Endodermal cell (in vitro differentiated cells): ENCODE results near the gene ORM1. TPM values are rescaled to one million over a fixed set of nuclear protein-coding genes. Genes with fewer than 3 reads are reported as not detected.

Experiments used
- DNase-seq: peaks from one replicate; pipeline ENCODE4 v3.0.0-alpha.2; 2017
- H3K27ac ChIP-seq: 2 replicates; pipeline ENCODE4 v1.5.1; 2013; ENCODE audit warnings: mild to moderate bottlenecking, low read depth, low read length, moderate library complexity
- H3K27me3 ChIP-seq: 2 replicates; pipeline ENCODE4 v1.6.1; 2013; ENCODE audit warnings: mild to moderate bottlenecking, low read length, moderate library complexity; ENCODE audit not compliant: insufficient read depth, control insufficient read depth, poor library complexity, severe bottlenecking
- H3K36me3 ChIP-seq: 2 replicates; pipeline ENCODE4 v1.7.0; 2013; ENCODE audit warnings: mild to moderate bottlenecking, low read length, moderate library complexity; ENCODE audit not compliant: control insufficient read depth, insufficient read depth
- H3K4me1 ChIP-seq: one replicate; pipeline ENCODE4 v1.7.0; 2013; ENCODE audit warnings: low read length; ENCODE audit not compliant: control insufficient read depth, insufficient read depth
- H3K4me3 ChIP-seq: 2 replicates; pipeline ENCODE4 v1.5.1; 2013; ENCODE audit warnings: mild to moderate bottlenecking, low read length, moderate library complexity
- H3K9ac ChIP-seq: 2 replicates; pipeline ENCODE4 v1.6.1; 2013; ENCODE audit warnings: mild to moderate bottlenecking, low read length, moderate library complexity; ENCODE audit not compliant: poor library complexity, severe bottlenecking; ENCODE audit errors: extremely low read depth
- H3K9me3 ChIP-seq: 2 replicates; pipeline ENCODE4 v1.6.1; 2013; ENCODE audit warnings: mild to moderate bottlenecking, low read length, moderate library complexity; ENCODE audit not compliant: control insufficient read depth
- H3K27ac Mint-ChIP-seq: 2 replicates; pipeline ENCODE4 v1.8.0; 2020; ENCODE audit warnings: mixed read lengths
- H3K27me3 Mint-ChIP-seq: 2 replicates; pipeline ENCODE4 v1.8.0; 2021; ENCODE audit warnings: mild to moderate bottlenecking, mixed read lengths; ENCODE audit not compliant: insufficient read depth
- H3K36me3 Mint-ChIP-seq: 2 replicates; pipeline ENCODE4 v1.8.0; 2020; ENCODE audit warnings: low read depth, mixed read lengths
- H3K4me1 Mint-ChIP-seq: 2 replicates; pipeline ENCODE4 v1.8.0; 2020; ENCODE audit warnings: mixed read lengths
- H3K4me3 Mint-ChIP-seq: 2 replicates; pipeline ENCODE4 v1.8.0; 2020; ENCODE audit warnings: mild to moderate bottlenecking, moderate library complexity, mixed read lengths
- H3K9me3 Mint-ChIP-seq: 2 replicates; pipeline ENCODE4 v1.8.0; 2020; ENCODE audit warnings: mild to moderate bottlenecking, mixed read lengths
- WGBS, 2 experiments: methylation state at CpG; one replicate each; pipeline versions ENCODE4 v1.1.5 to v1.1.7; 2013; ENCODE audit warnings: missing lambda C conversion rate in 2 of 2, mixed read lengths in 1 of 2; ENCODE audit not compliant: insufficient coverage in 1 of 2, insufficient read length in 1 of 2; 5-methylcytosine and 5-hydroxymethylcytosine counted together
- total RNA-seq, 2 donors: library from RNA; stranded (reverse); fragmentation: NEBNext Ultra II Directional in 1 of 2; extraction: Animal tissue kit (Norgen Biotek cat#: 25700) in 1 of 2; gene quantifications; 2 replicates in 1 of 2; 3 replicates in 1 of 2; pipeline ENCODE4 v1.2.1, GENCODE V29; 2021
- TF ChIP-seq, protein P1 (sequence below): fragments of 200-600 bp; sonication (generic); conservative IDR thresholded peaks from 2 replicates; pipeline ENCODE4 v1.5.0; 2021; ENCODE audit warnings: antibody characterized with exemption, mild to moderate bottlenecking

ORM1 gene
- total RNA-seq, 2 donors from 2014 or later = 0.59 TPM; not detected in 1

DNA sequence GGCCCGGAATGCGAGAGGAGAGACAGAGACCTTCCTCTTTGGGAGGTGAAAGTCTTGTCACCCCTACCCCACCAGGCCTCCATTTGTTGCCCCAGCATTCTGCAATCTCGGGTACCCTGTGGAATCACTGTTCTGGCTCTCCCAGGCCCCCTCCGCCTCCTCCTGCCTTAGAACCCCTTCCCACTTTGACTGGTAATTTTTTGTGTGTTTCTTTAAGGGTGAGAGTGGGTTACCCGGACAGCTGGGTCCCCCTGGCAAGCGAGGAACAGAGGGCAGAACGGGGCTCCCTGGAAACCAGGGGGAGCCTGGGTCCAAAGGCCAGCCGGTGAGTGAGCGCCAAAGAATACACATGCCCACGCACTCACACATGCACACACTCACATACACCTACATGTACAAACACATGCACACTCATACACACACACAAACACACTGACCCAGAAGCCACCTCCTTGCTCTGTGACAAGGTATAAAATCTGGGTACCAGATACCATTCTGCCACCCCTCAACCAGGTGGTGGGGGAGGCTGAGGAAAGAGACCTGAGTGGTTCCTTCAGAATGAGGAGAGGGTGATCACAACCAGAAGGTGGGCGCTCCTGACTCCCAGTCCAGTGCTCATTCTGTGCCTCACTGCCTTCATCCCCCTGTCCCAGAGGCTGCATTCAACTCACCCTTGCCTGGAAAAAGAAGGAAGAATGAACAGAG is 30.9 kb upstream of the ORM1 start:
- TF ChIP-seq, protein P1, sequence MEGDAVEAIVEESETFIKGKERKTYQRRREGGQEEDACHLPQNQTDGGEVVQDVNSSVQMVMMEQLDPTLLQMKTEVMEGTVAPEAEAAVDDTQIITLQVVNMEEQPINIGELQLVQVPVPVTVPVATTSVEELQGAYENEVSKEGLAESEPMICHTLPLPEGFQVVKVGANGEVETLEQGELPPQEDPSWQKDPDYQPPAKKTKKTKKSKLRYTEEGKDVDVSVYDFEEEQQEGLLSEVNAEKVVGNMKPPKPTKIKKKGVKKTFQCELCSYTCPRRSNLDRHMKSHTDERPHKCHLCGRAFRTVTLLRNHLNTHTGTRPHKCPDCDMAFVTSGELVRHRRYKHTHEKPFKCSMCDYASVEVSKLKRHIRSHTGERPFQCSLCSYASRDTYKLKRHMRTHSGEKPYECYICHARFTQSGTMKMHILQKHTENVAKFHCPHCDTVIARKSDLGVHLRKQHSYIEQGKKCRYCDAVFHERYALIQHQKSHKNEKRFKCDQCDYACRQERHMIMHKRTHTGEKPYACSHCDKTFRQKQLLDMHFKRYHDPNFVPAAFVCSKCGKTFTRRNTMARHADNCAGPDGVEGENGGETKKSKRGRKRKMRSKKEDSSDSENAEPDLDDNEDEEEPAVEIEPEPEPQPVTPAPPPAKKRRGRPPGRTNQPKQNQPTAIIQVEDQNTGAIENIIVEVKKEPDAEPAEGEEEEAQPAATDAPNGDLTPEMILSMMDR = no peak
- Histone ChIP-seq H3K9ac (no peak overlapping the region), H3K36me3 (peaks cover 52% of the 10 kb centered on the region), H3K4me1 (no peaks in the 10 kb centered on the region), H3K27me3 (no peaks in the 10 kb centered on the region), H3K9me3 (peaks cover 35% of the 10 kb centered on the region), H3K27ac (no peak overlapping the region), H3K4me3 (no peak overlapping the region)
- Mint-ChIP-seq H3K4me3 (no peak overlapping the region), H3K36me3 (peaks cover 48% of the 10 kb centered on the region), H3K27ac (no peak overlapping the region), H3K9me3 (peaks cover 23% of the 10 kb centered on the region), H3K4me1 (no peaks in the 10 kb centered on the region), H3K27me3 (no peaks in the 10 kb centered on the region)
- DNase-seq = no peak
- WGBS, 2 experiments = 93 to 100% methylated on average over 1 to 11 of the region's 11 CpGs

DNA sequence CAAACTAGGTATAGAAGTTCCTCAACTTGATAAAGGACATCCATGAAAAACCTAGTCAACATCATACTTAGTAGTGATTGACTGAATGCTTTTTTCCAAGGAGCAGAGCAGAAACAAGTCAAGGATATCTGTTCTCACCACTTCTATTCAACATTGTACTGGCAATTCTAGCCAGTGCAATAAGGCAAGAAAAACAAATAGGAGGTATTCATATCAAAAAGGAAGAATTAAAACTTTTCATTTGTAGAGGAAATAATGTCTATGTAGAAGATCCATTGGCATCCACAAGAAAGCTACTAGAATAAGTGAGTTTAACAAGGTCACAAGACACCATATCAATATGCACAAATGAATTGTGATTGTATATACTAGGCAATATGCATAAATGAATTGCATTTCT is 28.2 kb upstream of the ORM1 start:
- Histone ChIP-seq H3K9ac (no peak overlapping the region), H3K36me3 (peaks cover 78% of the 10 kb centered on the region), H3K4me3 (peak overlapping the region; percentile 29), H3K27me3 (no peaks in the 10 kb centered on the region), H3K4me1 (no peaks in the 10 kb centered on the region), H3K9me3 (peaks cover 35% of the 10 kb centered on the region), H3K27ac (no peak overlapping the region)
- no peak for DNase-seq
- TF ChIP-seq, protein P1 = no peak
- no peaks in the 10 kb centered on the region for H3K27me3 Mint-ChIP-seq
- H3K27ac Mint-ChIP-seq = no peak overlapping the region
- H3K9me3 Mint-ChIP-seq = peaks cover 23% of the 10 kb centered on the region
- H3K36me3 Mint-ChIP-seq = peaks cover 69% of the 10 kb centered on the region
- H3K4me1 Mint-ChIP-seq = no peaks in the 10 kb centered on the region
- no peak overlapping the region for H3K4me3 Mint-ChIP-seq

DNA sequence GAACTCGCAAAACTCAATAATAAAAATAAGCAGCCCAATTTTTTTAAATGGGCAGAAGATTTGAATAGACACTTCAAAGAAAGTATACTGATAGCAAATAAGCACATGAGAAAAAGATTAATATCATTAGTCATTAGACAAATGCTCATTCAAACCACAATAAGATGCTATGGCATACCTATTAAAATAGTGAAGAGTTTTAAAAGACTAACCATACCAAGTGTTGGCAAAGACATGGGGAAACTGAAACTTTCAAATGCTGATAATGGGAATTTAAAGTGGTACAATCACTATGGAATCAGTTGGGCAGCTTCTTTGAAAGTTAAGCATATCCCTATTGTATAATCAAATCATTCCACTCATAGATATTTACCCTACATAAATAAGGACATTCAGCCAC is 26.6 kb upstream of the ORM1 start:
- Histone ChIP-seq H3K36me3 (peaks cover 91% of the 10 kb centered on the region), H3K4me3 (no peak overlapping the region), H3K27me3 (no peaks in the 10 kb centered on the region), H3K27ac (no peak overlapping the region), H3K4me1 (no peaks in the 10 kb centered on the region), H3K9me3 (peaks cover 35% of the 10 kb centered on the region), H3K9ac (no peak overlapping the region)
- Mint-ChIP-seq H3K9me3 (peaks cover 23% of the 10 kb centered on the region), H3K27me3 (no peaks in the 10 kb centered on the region), H3K4me3 (no peak overlapping the region), H3K36me3 (peaks cover 77% of the 10 kb centered on the region), H3K27ac (no peak overlapping the region), H3K4me1 (no peaks in the 10 kb centered on the region)
- TF ChIP-seq, protein P1 = no peak
- no peak for DNase-seq
- 100% methylated on average over 1 of the region's 1 CpG; no CpG with 5 or more reads in 1 of the 2 experiments for WGBS, 2 experiments
